DND-41 (cell line): Measurements from ENCODE around the gene ADORA2B.

Experiments
- ATAC-seq: fragments of 200-7000 bp; cut with Tn5 transposase; 3 replicates; pipeline ENCODE4 v1.9.1; 2021; ENCODE audit warnings: low read depth; ENCODE audit not compliant: insufficient read depth
- DNase-seq: peaks from one replicate; pipeline ENCODE4 v3.0.0-alpha.2; 2020
- H2AFZ ChIP-seq: 2 replicates; pipeline ENCODE4 v1.6.0; 2012; ENCODE audit warnings: low read depth, low read length
- H3K27ac ChIP-seq: 2 replicates; pipeline ENCODE4 v1.5.1; 2012; ENCODE audit warnings: low read length, inconsistent platforms
- H3K27me3 ChIP-seq: fragments of 200-600 bp; sonication (generic); 2 replicates; pipeline ENCODE4 v1.6.0; 2012; ENCODE audit warnings: low read length, mild to moderate bottlenecking, inconsistent platforms; ENCODE audit not compliant: insufficient read depth, poor library complexity
- H3K36me3 ChIP-seq: 2 replicates; pipeline ENCODE4 v1.5.1; 2012; ENCODE audit warnings: low read length, inconsistent platforms; ENCODE audit not compliant: insufficient read depth
- H3K4me1 ChIP-seq: 2 replicates; pipeline ENCODE4 v1.5.1; 2012; ENCODE audit warnings: mild to moderate bottlenecking, low read length; ENCODE audit not compliant: insufficient read depth
- H3K4me2 ChIP-seq: 2 replicates; pipeline ENCODE4 v1.6.0; 2012; ENCODE audit warnings: mild to moderate bottlenecking, moderate library complexity, low read length, inconsistent platforms; ENCODE audit not compliant: insufficient read depth
- H3K4me3 ChIP-seq, 2 experiments: fragments of 200-600 bp in 1 of 2; shearing (Covaris generic) in 1 of 2; 2 replicates each; pipeline ENCODE4 v1.5.1; 2012 to 2016; ENCODE audit warnings: inconsistent platforms in 2 of 2, low read length in 2 of 2, mild to moderate bottlenecking in 2 of 2, low read depth in 1 of 2, moderate library complexity in 1 of 2
- H3K79me2 ChIP-seq: 2 replicates; pipeline ENCODE4 v1.6.0; 2012; ENCODE audit warnings: low read length, inconsistent platforms; ENCODE audit not compliant: insufficient read depth
- H3K9ac ChIP-seq: 2 replicates; pipeline ENCODE4 v1.6.0; 2012; ENCODE audit warnings: low read depth, mild to moderate bottlenecking, inconsistent platforms, low read length, moderate library complexity
- H3K9me3 ChIP-seq: 2 replicates; pipeline ENCODE4 v1.5.1; 2012; ENCODE audit warnings: low read length, moderate library complexity, mild to moderate bottlenecking, inconsistent platforms; ENCODE audit not compliant: insufficient read depth, severe bottlenecking
- H4K20me1 ChIP-seq: 2 replicates; pipeline ENCODE4 v1.6.0; 2012; ENCODE audit warnings: low read length; ENCODE audit not compliant: insufficient read depth
- CTCF ChIP-seq: IDR thresholded peaks from 2 replicates; pipeline ENCODE4 v1.5.1; 2012; ENCODE audit warnings: borderline replicate concordance, low read length, moderate library complexity, mild to moderate bottlenecking; ENCODE audit not compliant: poor library complexity, severe bottlenecking; ENCODE audit errors: extremely low read depth
- EZH2 ChIP-seq: IDR thresholded peaks from 3 replicates; pipeline ENCODE4 v1.6.1; 2012; ENCODE audit warnings: borderline replicate concordance, low read depth, mild to moderate bottlenecking, moderate library complexity, low read length, inconsistent platforms; ENCODE audit not compliant: severe bottlenecking

ADORA2B gene

GRCh38 chr17:15970500-15970899, 25.6 kb downstream of the ADORA2B start:
- Histone ChIP-seq H3K36me3 (no peaks in the 10 kb centered on the region), H3K4me1 (peaks cover 25% of the 10 kb centered on the region), H3K4me3 (no peak overlapping the region), H3K27ac (no peak overlapping the region), H3K9ac (no peak overlapping the region), H4K20me1 (no peaks in the 10 kb centered on the region), H3K27me3 (no peaks in the 10 kb centered on the region), H3K4me2 (no peak overlapping the region), H3K9me3 (no peaks in the 10 kb centered on the region), H3K79me2 (no peaks in the 10 kb centered on the region), H2AFZ (no peak overlapping the region)
- ATAC-seq (no peak), DNase-seq (no peak)
- TF ChIP-seq EZH2 (no peak), CTCF (no peak)

- Histone ChIP-seq H2AFZ (no peak overlapping the region), H3K4me1 (peaks cover 19% of the 10 kb centered on the region), H3K9me3 (no peaks in the 10 kb centered on the region), H3K9ac (no peak overlapping the region), H3K79me2 (no peaks in the 10 kb centered on the region), H3K36me3 (no peaks in the 10 kb centered on the region), H3K4me3 (no peak overlapping the region), H3K27ac (no peak overlapping the region), H4K20me1 (no peaks in the 10 kb centered on the region), H3K27me3 (no peaks in the 10 kb centered on the region), H3K4me2 (no peak overlapping the region)
- no peak for DNase-seq
- TF ChIP-seq EZH2, result no peak
- TF ChIP-seq CTCF, result no peak
- ATAC-seq, result no peak
These were observed 26.3 kb downstream of the ADORA2B start for GRCh38 chr17:15971098-15971678.

- Histone ChIP-seq H3K27ac (no peak overlapping the region), H3K9me3 (no peaks in the 10 kb centered on the region), H3K9ac (no peak overlapping the region), H3K27me3 (no peaks in the 10 kb centered on the region), H3K36me3 (peaks cover 6% of the 10 kb centered on the region; the same call in 1 of the 2 replicates), H3K4me1 (peaks cover 12% of the 10 kb centered on the region), H4K20me1 (no peaks in the 10 kb centered on the region), H3K4me3 (no peak overlapping the region), H3K79me2 (no peaks in the 10 kb centered on the region), H3K4me2 (no peak overlapping the region), H2AFZ (no peak overlapping the region)
- DNase-seq (no peak), ATAC-seq (no peak)
- TF ChIP-seq CTCF (no peak), EZH2 (no peak)
These were observed 27.0 kb downstream of the ADORA2B start for GRCh38 chr17:15971882-15972281.

- ATAC-seq (no peak), DNase-seq (no peak)
- Histone ChIP-seq H3K4me1 (peaks cover 6% of the 10 kb centered on the region), H3K9me3 (no peaks in the 10 kb centered on the region), H4K20me1 (no peaks in the 10 kb centered on the region), H3K9ac (no peak overlapping the region), H3K36me3 (peaks cover 9% of the 10 kb centered on the region; the same call in 1 of the 2 replicates), H3K27me3 (no peaks in the 10 kb centered on the region), H3K4me2 (no peak overlapping the region), H3K4me3 (no peak overlapping the region), H2AFZ (no peak overlapping the region), H3K79me2 (no peaks in the 10 kb centered on the region), H3K27ac (no peak overlapping the region)
- TF ChIP-seq EZH2 (no peak), CTCF (no peak)
These were observed 27.6 kb downstream of the ADORA2B start for GRCh38 chr17:15972497-15972951.
